ENCODE measurements around the gene NPY5R. TPM values are rescaled to one million over a fixed set of nuclear protein-coding genes. Genes with fewer than 3 reads are reported as not detected.
A peak's percentile ranks its signal among the peaks of the same experiment; 100 is the strongest.

NPY5R gene
- total RNA-seq, 4 donors from 2014 or later, result 0.12 to 0.16 TPM; not detected in 2

DNA sequence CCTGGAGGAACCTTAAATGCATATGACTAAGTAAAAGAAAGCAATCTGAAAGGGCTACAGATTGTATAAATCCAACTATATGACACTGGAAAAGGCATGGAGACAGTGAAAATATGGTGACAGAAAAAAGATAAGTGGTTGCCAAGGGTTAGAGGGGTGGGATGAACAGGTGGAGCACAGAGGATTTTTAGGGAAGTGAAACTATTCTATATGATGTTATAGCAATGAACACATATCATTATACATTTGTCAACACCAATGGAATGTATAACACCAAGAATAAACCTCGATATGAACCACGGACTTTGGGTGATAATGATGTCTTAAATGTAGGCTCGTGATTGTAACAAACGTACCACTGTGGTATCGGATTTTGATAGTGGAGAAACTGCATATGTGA is 40.7 kb downstream of the NPY5R start:
- WGBS, 2 donors (ENCODE audit: low coverage in 1 of 2), result 76 to 87% methylated on average over 4 to 5 of the region's 5 CpGs
- H3K27me3 ChIP-seq, result no peaks in the 10 kb centered on the region
- H3K4me1 ChIP-seq, result no peaks in the 10 kb centered on the region
- H3K36me3 ChIP-seq, result no peaks in the 10 kb centered on the region
- no peak overlapping the region for H3K27ac ChIP-seq
- H3K9me3 ChIP-seq, result no peaks in the 10 kb centered on the region
- TF ChIP-seq POLR2AphosphoS5 (IDR thresholded peaks at IDR 0.05), result no peak
- TF ChIP-seq, protein P1, sequence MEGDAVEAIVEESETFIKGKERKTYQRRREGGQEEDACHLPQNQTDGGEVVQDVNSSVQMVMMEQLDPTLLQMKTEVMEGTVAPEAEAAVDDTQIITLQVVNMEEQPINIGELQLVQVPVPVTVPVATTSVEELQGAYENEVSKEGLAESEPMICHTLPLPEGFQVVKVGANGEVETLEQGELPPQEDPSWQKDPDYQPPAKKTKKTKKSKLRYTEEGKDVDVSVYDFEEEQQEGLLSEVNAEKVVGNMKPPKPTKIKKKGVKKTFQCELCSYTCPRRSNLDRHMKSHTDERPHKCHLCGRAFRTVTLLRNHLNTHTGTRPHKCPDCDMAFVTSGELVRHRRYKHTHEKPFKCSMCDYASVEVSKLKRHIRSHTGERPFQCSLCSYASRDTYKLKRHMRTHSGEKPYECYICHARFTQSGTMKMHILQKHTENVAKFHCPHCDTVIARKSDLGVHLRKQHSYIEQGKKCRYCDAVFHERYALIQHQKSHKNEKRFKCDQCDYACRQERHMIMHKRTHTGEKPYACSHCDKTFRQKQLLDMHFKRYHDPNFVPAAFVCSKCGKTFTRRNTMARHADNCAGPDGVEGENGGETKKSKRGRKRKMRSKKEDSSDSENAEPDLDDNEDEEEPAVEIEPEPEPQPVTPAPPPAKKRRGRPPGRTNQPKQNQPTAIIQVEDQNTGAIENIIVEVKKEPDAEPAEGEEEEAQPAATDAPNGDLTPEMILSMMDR (IDR thresholded peaks at IDR 0.05), result no peak
- no peak for TF ChIP-seq EP300 (IDR thresholded peaks at IDR 0.05)
- TF ChIP-seq POLR2A (IDR thresholded peaks at IDR 0.05), result no peak
- ATAC-seq, result no peak
- H3K4me3 ChIP-seq, result no peak overlapping the region

- ATAC-seq, result no peak
- Histone ChIP-seq H3K9me3 (no peaks in the 10 kb centered on the region), H3K27ac (no peak overlapping the region), H3K27me3 (no peaks in the 10 kb centered on the region), H3K36me3 (no peaks in the 10 kb centered on the region), H3K4me3 (no peak overlapping the region), H3K4me1 (no peaks in the 10 kb centered on the region)
- TF ChIP-seq EP300 (IDR thresholded peaks at IDR 0.05) (no peak), POLR2A (IDR thresholded peaks at IDR 0.05) (no peak), POLR2AphosphoS5 (IDR thresholded peaks at IDR 0.05) (no peak)
- TF ChIP-seq, protein P1 (IDR thresholded peaks at IDR 0.05), result no peak
Measured at GRCh38 chr4:163384926-163385325, 41.2 kb downstream of the NPY5R start.

DNA sequence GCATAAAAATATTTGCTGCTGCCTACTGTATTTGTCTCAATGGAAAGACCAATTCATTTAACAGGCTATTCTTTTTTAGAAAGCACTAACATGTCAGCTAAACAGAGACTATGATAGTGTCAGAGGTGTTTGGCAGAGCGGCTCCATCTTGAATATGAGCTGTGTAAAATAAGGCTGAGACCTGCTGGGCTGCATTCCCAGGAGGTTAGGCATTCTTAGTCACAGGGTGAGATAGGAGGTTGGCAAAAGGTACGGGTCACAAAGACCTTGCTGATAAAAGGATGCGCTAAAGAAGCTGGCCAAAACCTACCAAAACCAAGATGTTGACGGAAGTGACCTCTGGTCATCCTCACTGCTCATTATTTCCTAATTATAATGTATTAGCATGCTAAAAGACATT is 41.8 kb downstream of the NPY5R start:
- no peaks in the 10 kb centered on the region for H3K27me3 ChIP-seq
- H3K9me3 ChIP-seq, result no peaks in the 10 kb centered on the region
- no peak overlapping the region for H3K27ac ChIP-seq
- H3K4me1 ChIP-seq, result no peaks in the 10 kb centered on the region
- WGBS, 2 donors (ENCODE audit: low coverage in 1 of 2), result 70 to 93% methylated on average over 3 to 4 of the region's 4 CpGs
- H3K4me3 ChIP-seq, result no peak overlapping the region
- no peak for TF ChIP-seq POLR2A (IDR thresholded peaks at IDR 0.05)
- no peak for TF ChIP-seq EP300 (IDR thresholded peaks at IDR 0.05)
- TF ChIP-seq POLR2AphosphoS5 (IDR thresholded peaks at IDR 0.05), result no peak
- TF ChIP-seq, protein P1 (IDR thresholded peaks at IDR 0.05), result no peak
- ATAC-seq, result no peak
- no peaks in the 10 kb centered on the region for H3K36me3 ChIP-seq

GRCh38 chr4:163391756-163392155 is 48.1 kb downstream of the NPY5R start:
- H3K27me3 ChIP-seq, result no peaks in the 10 kb centered on the region
- H3K4me1 ChIP-seq, result no peaks in the 10 kb centered on the region
- WGBS, 2 donors (ENCODE audit: low coverage in 1 of 2), result 23% methylated on average over 2 of the region's 2 CpGs
- TF ChIP-seq POLR2A (IDR thresholded peaks at IDR 0.05) (no peak), POLR2AphosphoS5 (IDR thresholded peaks at IDR 0.05) (peak; percentile 20)
- TF ChIP-seq, protein P1 (IDR thresholded peaks at IDR 0.05), result no peak
- H3K9me3 ChIP-seq, result no peaks in the 10 kb centered on the region
- H3K27ac ChIP-seq, result no peak overlapping the region
- no peak for ATAC-seq
- H3K4me3 ChIP-seq, result no peak overlapping the region
- H3K36me3 ChIP-seq, result no peaks in the 10 kb centered on the region

GRCh38 chr4:163392328-163392727 is 48.6 kb downstream of the NPY5R start:
- Histone ChIP-seq H3K4me3 (no peak overlapping the region), H3K36me3 (no peaks in the 10 kb centered on the region), H3K9me3 (no peaks in the 10 kb centered on the region), H3K27me3 (no peaks in the 10 kb centered on the region), H3K27ac (no peak overlapping the region), H3K4me1 (no peaks in the 10 kb centered on the region)
- TF ChIP-seq, protein P1 (IDR thresholded peaks at IDR 0.05), result no peak
- TF ChIP-seq POLR2AphosphoS5 (IDR thresholded peaks at IDR 0.05) (no peak), EP300 (IDR thresholded peaks at IDR 0.05) (no peak), POLR2A (IDR thresholded peaks at IDR 0.05) (no peak)
- WGBS, 2 donors (ENCODE audit: low coverage in 1 of 2), result 49 to 50% methylated on average over 4 of the region's 4 CpGs
- ATAC-seq, result no peak

Measured in gastroesophageal sphincter (tissue), 4 donors.